IMR-90 (cell line): Measurements from ENCODE around the gene CXCR6. TPM values are rescaled to one million over a fixed set of nuclear protein-coding genes. Genes with fewer than 3 reads are reported as not detected.

Experiments
- ATAC-seq: fragments of 200-7000 bp; cut with Tn5 transposase; 2 replicates; pipeline ENCODE4 v1.9.1; 2020; ENCODE audit warnings: low read depth, mild to moderate bottlenecking, moderate library complexity
- BruUV-seq: library from RNA; stranded (reverse); fragments of 400-500 nt; replicated peaks from 2 replicates; lab custom pipeline; 2021; lab: Mats Ljungman, UMichigan
- CTCF ChIA-PET: fragments of 300-600 bp; formaldehyde crosslinking; extraction: SDS; loops from one replicate; lab custom pipeline; 2021; ENCODE audit warnings: antibody characterized with exemption; lab: Yijun Ruan, JAX
- POLR2A ChIA-PET: fragments of 300-600 bp; sonication (Branson Sonifier 250); formaldehyde crosslinking; loops from one replicate; lab custom pipeline; 2022; ENCODE audit warnings: antibody characterized with exemption; ENCODE audit not compliant: unreplicated experiment; lab: Charles Lee
- DNase-seq: peaks from one replicate; pipeline ENCODE4 v3.0.0; 2013
- H2AFZ ChIP-seq: replicated peaks from 2 replicates; pipeline ENCODE3; 2013; ENCODE audit warnings: low read length, mild to moderate bottlenecking; ENCODE audit not compliant: poor library complexity
- H2AK5ac ChIP-seq: 2 replicates; pipeline ENCODE4 v1.6.1; 2013; ENCODE audit warnings: low read depth, low read length, inconsistent platforms
- H2AK9ac ChIP-seq: replicated peaks from 2 replicates; pipeline ENCODE3; 2013; ENCODE audit warnings: mild to moderate bottlenecking, low read depth, low read length, moderate library complexity; ENCODE audit not compliant: poor library complexity
- H2BK120ac ChIP-seq: 2 replicates; pipeline ENCODE4 v1.6.1; 2013; ENCODE audit warnings: low read depth, low read length, inconsistent platforms
- H2BK15ac ChIP-seq: 3 replicates; pipeline ENCODE4 v1.6.1; 2013; ENCODE audit warnings: low read depth, low read length, inconsistent platforms
- H2BK20ac ChIP-seq: 2 replicates; pipeline ENCODE4 v1.6.1; 2013; ENCODE audit warnings: low read depth, mild to moderate bottlenecking, inconsistent platforms, low read length, moderate library complexity
- H2BK5ac ChIP-seq: 2 replicates; pipeline ENCODE4 v1.6.1; 2013; ENCODE audit warnings: mild to moderate bottlenecking, low read depth, low read length, inconsistent platforms; ENCODE audit not compliant: poor library complexity, severe bottlenecking
- H3K14ac ChIP-seq: replicated peaks from 2 replicates; pipeline ENCODE4 v1.6.1; 2013; ENCODE audit warnings: low read depth, low read length, inconsistent platforms
- H3K18ac ChIP-seq: 2 replicates; pipeline ENCODE4 v1.6.1; 2013; ENCODE audit warnings: low read depth, low read length, control low read depth
- H3K23ac ChIP-seq: 2 replicates; pipeline ENCODE4 v1.6.1; 2013; ENCODE audit warnings: low read depth, low read length, inconsistent platforms
- H3K27ac ChIP-seq: 2 replicates; pipeline ENCODE4 v1.5.1; 2013; ENCODE audit warnings: mild to moderate bottlenecking, control low read depth, low read length; ENCODE audit not compliant: insufficient read depth
- H3K27me3 ChIP-seq: 2 replicates; pipeline ENCODE4 v1.6.1; 2013; ENCODE audit warnings: low read length; ENCODE audit not compliant: control insufficient read depth, insufficient read depth
- H3K36me3 ChIP-seq: 2 replicates; pipeline ENCODE4 v1.6.1; 2013; ENCODE audit warnings: low read length, mixed read lengths; ENCODE audit not compliant: control insufficient read depth, insufficient read depth
- H3K4ac ChIP-seq: 2 replicates; pipeline ENCODE4 v1.6.1; 2013; ENCODE audit warnings: low read depth, low read length, inconsistent platforms
- H3K4me1 ChIP-seq: 2 replicates; pipeline ENCODE4 v1.6.1; 2013; ENCODE audit warnings: low read length, mixed read lengths; ENCODE audit not compliant: control insufficient read depth, insufficient read depth
- H3K4me2 ChIP-seq: 2 replicates; pipeline ENCODE4 v1.6.1; 2013; ENCODE audit warnings: low read depth, mild to moderate bottlenecking, control low read depth, low read length, moderate library complexity
- H3K4me3 ChIP-seq: 2 replicates; pipeline ENCODE4 v1.5.1; 2013; ENCODE audit warnings: low read depth, mild to moderate bottlenecking, control low read depth, low read length, moderate library complexity; ENCODE audit not compliant: insufficient read depth
- H3K56ac ChIP-seq: 2 replicates; pipeline ENCODE4 v1.6.1; 2013; ENCODE audit warnings: low read length, inconsistent platforms; ENCODE audit not compliant: insufficient read depth; ENCODE audit errors: extremely low read depth
- H3K79me1 ChIP-seq, 2 experiments: 2 replicates each; pipeline ENCODE4 v1.6.1; 2013; ENCODE audit warnings: low read length in 2 of 2, inconsistent platforms in 1 of 2, low read depth in 1 of 2
- H3K9ac ChIP-seq: 2 replicates; pipeline ENCODE4 v1.6.1; 2013; ENCODE audit warnings: low read depth, low read length, control low read depth
- H3K9me1 ChIP-seq: 2 replicates; pipeline ENCODE4 v1.6.1; 2013; ENCODE audit warnings: low read length, inconsistent platforms; ENCODE audit not compliant: insufficient read depth
- H3K9me3 ChIP-seq: 2 replicates; pipeline ENCODE4 v1.6.1; 2013; ENCODE audit warnings: low read length; ENCODE audit not compliant: control insufficient read depth, insufficient read depth
- H4K20me1 ChIP-seq: 2 replicates; pipeline ENCODE4 v1.6.1; 2013; ENCODE audit warnings: low read length, inconsistent platforms; ENCODE audit not compliant: insufficient read depth
- H4K5ac ChIP-seq: 2 replicates; pipeline ENCODE4 v1.6.1; 2013; ENCODE audit warnings: mild to moderate bottlenecking, low read depth, low read length, control low read depth
- H4K8ac ChIP-seq, 2 experiments: 2 replicates each; pipeline ENCODE4 v1.6.1; 2013; ENCODE audit warnings: low read depth in 2 of 2, low read length in 2 of 2, control low read depth in 1 of 2, inconsistent platforms in 1 of 2
- H4K91ac ChIP-seq: 2 replicates; pipeline ENCODE4 v1.6.1; 2013; ENCODE audit warnings: low read depth, low read length, inconsistent platforms; ENCODE audit not compliant: insufficient read depth
- BHLHE40 ChIP-seq: fragments of 150-350 bp; IDR thresholded peaks from 2 replicates; pipeline ENCODE4 v1.6.1; 2016; ENCODE audit warnings: mild to moderate bottlenecking, low read depth, low read length
- FOS ChIP-seq: fragments of 150-350 bp; IDR thresholded peaks from 2 replicates; pipeline ENCODE4 v1.6.1; 2016; ENCODE audit warnings: low read depth, low read length
- MAFK ChIP-seq: IDR thresholded peaks from 2 replicates; pipeline ENCODE4 v1.6.1; 2012; ENCODE audit warnings: low read depth, low read length, improper control_type of control experiment
- MAZ ChIP-seq: IDR thresholded peaks from 2 replicates; pipeline ENCODE4 v1.6.1; 2012; ENCODE audit warnings: low read depth, mild to moderate bottlenecking, low read length, improper control_type of control experiment, moderate library complexity, borderline replicate concordance
- MXI1 ChIP-seq: IDR thresholded peaks from 2 replicates; pipeline ENCODE4 v1.6.1; 2012; ENCODE audit warnings: low read depth, mild to moderate bottlenecking, low read length, moderate library complexity, borderline replicate concordance
- NFE2L2 ChIP-seq: fragments of 150-350 bp; IDR thresholded peaks from 2 replicates; pipeline ENCODE4 v1.6.1; 2016; ENCODE audit warnings: low read depth, mild to moderate bottlenecking, low read length
- RAD21 ChIP-seq: IDR thresholded peaks from 2 replicates; pipeline ENCODE4 v1.6.1; 2012; ENCODE audit warnings: low read length, improper control_type of control experiment
- RFX5 ChIP-seq: IDR thresholded peaks from 2 replicates; pipeline ENCODE4 v1.8.0; 2012; ENCODE audit warnings: low read depth, mild to moderate bottlenecking, low read length, moderate library complexity
- WGBS, 2 experiments: methylation state at CpG; one replicate each; pipeline versions ENCODE4 v1.1.5 to v1.1.7; 2013; ENCODE audit warnings: missing lambda C conversion rate in 2 of 2; ENCODE audit not compliant: insufficient read length in 1 of 2; ENCODE audit errors: extremely low coverage in 2 of 2; 5-methylcytosine and 5-hydroxymethylcytosine counted together
- dilution Hi-C: fragments of 300-500 bp; cut with HindIII; formaldehyde crosslinking; loops from one replicate; pipeline ENCODE4 v1.14.3; 2018; ENCODE audit warnings: low sequenced_read_pairs; ENCODE audit not compliant: unreplicated experiment
- in situ Hi-C: fragments of 300-500 bp; cut with MboI; formaldehyde crosslinking; loops from 3 replicates; pipeline ENCODE4 v1.14.3; 2019; ENCODE audit warnings: low sequenced_read_pairs, inconsistent platforms, mixed read lengths
- intact Hi-C: fragments of 100-400 bp; cut with micrococcal nuclease; formaldehyde crosslinking; loops from 2 replicates; pipeline ENCODE4 v1.10.0; 2022
- polyA plus RNA-seq, 3 experiments: library from polyadenylated mRNA; depleted of rRNA; stranded (reverse); fragments of >200 nt; gene quantifications; 2 replicates each; pipeline ENCODE4 v1.2.3, GENCODE V29; 2012; ENCODE audit warnings: low replicate concordance in 1 of 3
- total RNA-seq: library from RNA; depleted of rRNA; stranded (reverse); fragments of >200 nt; gene quantifications from 2 replicates; pipeline ENCODE4 v1.2.3, GENCODE V29; 2012
- TF ChIP-seq, protein P1 (sequence below): fragments of 150-350 bp; IDR thresholded peaks from 2 replicates; pipeline ENCODE4 v1.6.1; 2016; ENCODE audit warnings: low read depth, mild to moderate bottlenecking, low read length, moderate library complexity, borderline replicate concordance
- TF ChIP-seq, protein P2 (sequence below): fragments of 150-350 bp; IDR thresholded peaks from 2 replicates; pipeline ENCODE4 v1.6.1; 2017; ENCODE audit warnings: mild to moderate bottlenecking, antibody characterized with exemption, low read length, low read depth

CXCR6 gene
- total and polyA plus RNA-seq, 2 of the 4 experiments (the other 2 are of a cell fraction) = not detected

DNA sequence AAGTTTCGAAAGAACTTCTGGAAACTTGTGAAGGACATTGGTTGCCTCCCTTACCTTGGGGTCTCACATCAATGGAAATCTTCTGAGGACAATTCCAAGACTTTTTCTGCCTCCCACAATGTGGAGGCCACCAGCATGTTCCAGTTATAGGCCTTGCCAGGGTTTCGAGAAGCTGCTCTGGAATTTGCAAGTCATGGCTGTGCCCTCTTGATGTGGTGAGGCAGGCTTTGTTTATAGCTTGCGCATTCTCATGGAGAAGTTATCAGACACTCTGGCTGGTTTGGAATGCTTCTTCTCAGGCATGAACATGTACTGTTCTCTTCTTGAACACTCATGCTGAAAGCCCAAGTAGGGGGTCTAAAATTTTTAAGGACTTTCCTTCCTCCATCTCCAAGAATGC is 4.1 kb downstream of the CXCR6 start:
- BruUV-seq = no TSS peak
- ATAC-seq = peak; percentile 36
- peak overlapping the region; percentile 98 for H3K4ac ChIP-seq
- H3K18ac ChIP-seq = peak overlapping the region; percentile 98
- no peak overlapping the region for H3K4me3 ChIP-seq
- no peak overlapping the region for H2AFZ ChIP-seq
- H2BK5ac ChIP-seq = peak overlapping the region; percentile 76
- WGBS, 2 experiments = 100% methylated on average over 1 of the region's 3 CpGs; no CpG with 5 or more reads in 1 of the 2 experiments
- H2AK9ac ChIP-seq = no peak overlapping the region
- H3K9me1 ChIP-seq = peaks cover 40% of the 10 kb centered on the region
- no peaks in the 10 kb centered on the region for H3K27me3 ChIP-seq
- peak overlapping the region; percentile 92 for H4K5ac ChIP-seq
- H2BK120ac ChIP-seq = peak overlapping the region; percentile 89
- dilution Hi-C loops (no loop called here), intact Hi-C loops (no loop called here), in situ Hi-C loops (loop anchor here (10.0 kb wide), 1 partner anchor 427 kb away; the partner anchor contains the start of gene CCR5)
- H4K91ac ChIP-seq = peak overlapping the region; percentile 95
- H3K56ac ChIP-seq = peak overlapping the region; percentile 49; the same call in 1 of the 2 replicates
- H3K23ac ChIP-seq = peak overlapping the region; percentile 96
- peaks cover 7% of the 10 kb centered on the region; the same call in 1 of the 2 replicates for H4K20me1 ChIP-seq
- H3K9ac ChIP-seq = no peak overlapping the region
- H3K4me1 ChIP-seq = peaks cover 33% of the 10 kb centered on the region
- H3K4me2 ChIP-seq = peak overlapping the region; percentile 47; the same call in 1 of the 2 replicates
- POLR2A ChIA-PET = no interaction called here
- peaks cover 37% of the 10 kb centered on the region for H3K36me3 ChIP-seq
- H2AK5ac ChIP-seq = peak overlapping the region; percentile 85
- peak overlapping the region; percentile 44 to 75 for H4K8ac ChIP-seq
- H3K14ac ChIP-seq = peak overlapping the region; percentile 69
- CTCF ChIA-PET = interaction anchor here (0.9 to 2.8 kb wide), 4 partner anchors 9 to 431 kb away, joined by 3 to 9 read pairs (median 4); no protein-coding TSS in a partner anchor
- TF ChIP-seq NFE2L2 = peak; percentile 93
- TF ChIP-seq RAD21 = no peak
- no peak for TF ChIP-seq RFX5
- peak; percentile 26; the same call in 1 of the 2 replicates for TF ChIP-seq MAFK
- no peak for TF ChIP-seq MXI1
- peak; percentile 25; the same call in 1 of the 2 replicates for TF ChIP-seq BHLHE40
- TF ChIP-seq, protein P1, sequence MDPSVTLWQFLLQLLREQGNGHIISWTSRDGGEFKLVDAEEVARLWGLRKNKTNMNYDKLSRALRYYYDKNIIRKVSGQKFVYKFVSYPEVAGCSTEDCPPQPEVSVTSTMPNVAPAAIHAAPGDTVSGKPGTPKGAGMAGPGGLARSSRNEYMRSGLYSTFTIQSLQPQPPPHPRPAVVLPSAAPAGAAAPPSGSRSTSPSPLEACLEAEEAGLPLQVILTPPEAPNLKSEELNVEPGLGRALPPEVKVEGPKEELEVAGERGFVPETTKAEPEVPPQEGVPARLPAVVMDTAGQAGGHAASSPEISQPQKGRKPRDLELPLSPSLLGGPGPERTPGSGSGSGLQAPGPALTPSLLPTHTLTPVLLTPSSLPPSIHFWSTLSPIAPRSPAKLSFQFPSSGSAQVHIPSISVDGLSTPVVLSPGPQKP = no peak
- TF ChIP-seq MAZ = no peak
- TF ChIP-seq, protein P2, sequence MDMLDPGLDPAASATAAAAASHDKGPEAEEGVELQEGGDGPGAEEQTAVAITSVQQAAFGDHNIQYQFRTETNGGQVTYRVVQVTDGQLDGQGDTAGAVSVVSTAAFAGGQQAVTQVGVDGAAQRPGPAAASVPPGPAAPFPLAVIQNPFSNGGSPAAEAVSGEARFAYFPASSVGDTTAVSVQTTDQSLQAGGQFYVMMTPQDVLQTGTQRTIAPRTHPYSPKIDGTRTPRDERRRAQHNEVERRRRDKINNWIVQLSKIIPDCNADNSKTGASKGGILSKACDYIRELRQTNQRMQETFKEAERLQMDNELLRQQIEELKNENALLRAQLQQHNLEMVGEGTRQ = no peak
- TF ChIP-seq FOS = no peak
- H3K79me1 ChIP-seq = peaks cover 0 to 4% of the 10 kb centered on the region in 2 experiments; a peak in 1 of 4 replicates
- peak; percentile 61 for DNase-seq
- H3K9me3 ChIP-seq = no peaks in the 10 kb centered on the region
- H2BK15ac ChIP-seq = peak overlapping the region; percentile 89; the same call in 2 of the 3 replicates
- peak overlapping the region; percentile 82 for H3K27ac ChIP-seq
- peak overlapping the region; percentile 83 for H2BK20ac ChIP-seq
